NCI-H748 treated with DMSO at 0.1 percent for 48 hours (cell line): ENCODE measurements around the gene MMAB.
"Not testable (repeated sequence)": the region's sequence is repeated elsewhere in the genome, so short reads cannot be mapped to it uniquely, and the experiment has no call there.

Source experiments
- DNase-seq: peaks from one replicate; lab custom pipeline; 2025; lab: John Stamatoyannopoulos, UW

MMAB gene

GRCh38 chr12:109602132-109602531 lies 28.8 kb upstream of the MMAB start:
- DNase-seq = not testable (repeated sequence)

- DNase-seq = no peak
These were observed 28.3 kb upstream of the MMAB start for GRCh38 chr12:109601557-109601956.

GRCh38 chr12:109600995-109601394 lies 27.7 kb upstream of the MMAB start:
- no peak for DNase-seq

DNA sequence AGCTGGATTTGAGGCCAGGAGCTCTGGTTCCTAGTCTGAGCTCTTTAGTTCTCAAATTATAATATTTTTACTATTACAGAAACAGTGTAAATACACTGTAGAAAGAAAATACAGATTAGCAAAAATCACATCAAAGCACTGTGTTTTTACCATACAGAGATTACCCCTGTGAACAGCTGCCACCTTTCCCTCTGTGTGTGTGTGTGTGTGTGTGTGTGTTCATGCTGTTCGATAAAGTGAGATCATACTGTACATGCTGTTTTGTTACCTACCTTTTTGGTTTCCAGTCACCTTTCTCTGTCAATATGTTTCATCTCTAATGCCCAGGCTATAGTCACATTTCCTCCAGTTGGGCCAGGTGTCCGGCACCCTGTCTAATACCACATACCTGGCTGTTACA lies 27.2 kb upstream of the MMAB start:
- no peak for DNase-seq

- no peak for DNase-seq
These were observed 25.8 kb upstream of the MMAB start for GRCh38 chr12:109599087-109599486.

- DNase-seq = no peak
These were observed 25.1 kb upstream of the MMAB start for GRCh38 chr12:109598428-109598854.

- DNase-seq = peak; percentile 66
These were observed 24.6 kb upstream of the MMAB start for GRCh38 chr12:109597795-109598427.

- DNase-seq = no peak
These were observed 24.1 kb upstream of the MMAB start for GRCh38 chr12:109597414-109597794.

DNA sequence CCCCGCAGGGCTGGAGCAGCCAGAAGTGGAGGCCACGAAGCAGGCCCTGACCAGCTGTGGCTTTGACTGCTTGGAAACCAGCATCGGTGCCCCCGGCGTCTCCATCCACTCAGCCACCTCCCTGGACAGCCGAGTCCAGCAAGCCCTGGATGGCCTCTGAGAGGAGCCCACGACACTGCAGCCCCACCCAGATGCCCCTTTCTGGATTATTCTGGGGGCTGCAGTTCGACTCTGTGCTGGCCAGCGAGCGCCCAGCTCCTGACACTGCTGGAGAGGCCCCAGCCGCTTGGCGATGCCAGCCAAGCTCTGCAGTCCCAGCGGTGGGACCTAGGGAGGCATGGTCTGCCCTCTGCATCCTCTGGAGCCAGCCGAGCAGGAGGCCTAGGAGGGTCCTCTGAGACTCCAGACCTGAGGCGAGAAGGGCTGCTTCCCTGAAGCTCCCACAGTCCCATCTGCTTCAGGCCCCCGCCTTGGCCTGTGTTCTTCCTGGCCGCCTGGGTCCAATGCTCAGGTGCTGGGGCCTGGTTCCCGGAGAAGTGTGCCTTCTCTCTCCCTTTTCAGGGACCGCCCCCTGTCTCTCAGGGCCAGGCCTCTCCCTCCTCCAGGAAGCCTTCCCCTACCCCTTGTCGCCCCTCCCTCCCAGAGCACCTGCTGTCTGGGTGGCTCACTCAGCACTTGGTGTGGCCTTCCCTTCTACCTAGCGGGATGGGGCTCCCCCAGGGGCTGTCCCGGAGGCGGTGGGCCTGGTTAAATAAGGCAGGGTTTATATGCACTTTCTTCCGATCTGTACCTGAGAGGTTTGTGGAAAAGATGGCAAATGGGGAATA lies 23.3 kb upstream of the MMAB start:
- no peak for DNase-seq

DNA sequence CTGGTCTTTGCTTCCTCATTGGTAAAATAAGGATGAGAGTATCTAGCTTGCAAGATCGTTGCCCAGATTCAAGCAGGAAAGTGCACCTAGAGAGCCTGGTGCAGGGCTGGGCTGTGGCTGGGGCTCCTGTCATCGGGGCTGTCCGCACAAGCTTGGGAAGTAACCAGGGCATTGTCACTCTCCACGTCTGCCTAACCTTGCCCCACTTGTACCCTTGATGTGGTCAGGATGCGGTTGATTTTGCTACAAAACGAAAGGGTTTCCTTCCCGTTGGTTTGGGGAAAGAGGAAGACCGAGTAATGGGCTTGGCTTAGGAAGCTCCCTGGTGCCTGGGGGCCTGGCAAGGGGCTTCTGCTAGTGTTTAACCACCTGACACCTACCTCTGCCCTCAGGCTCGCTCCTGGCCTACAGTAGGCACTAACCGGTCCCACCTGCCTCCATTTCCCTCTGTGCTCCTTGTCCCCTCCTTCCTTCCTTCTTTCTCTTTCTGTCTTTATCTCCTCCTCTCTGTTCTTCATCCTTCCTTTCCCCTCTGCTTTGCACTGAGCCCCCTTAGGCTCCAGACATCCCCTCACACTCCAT lies 22.1 kb upstream of the MMAB start:
- no peak for DNase-seq

DNA sequence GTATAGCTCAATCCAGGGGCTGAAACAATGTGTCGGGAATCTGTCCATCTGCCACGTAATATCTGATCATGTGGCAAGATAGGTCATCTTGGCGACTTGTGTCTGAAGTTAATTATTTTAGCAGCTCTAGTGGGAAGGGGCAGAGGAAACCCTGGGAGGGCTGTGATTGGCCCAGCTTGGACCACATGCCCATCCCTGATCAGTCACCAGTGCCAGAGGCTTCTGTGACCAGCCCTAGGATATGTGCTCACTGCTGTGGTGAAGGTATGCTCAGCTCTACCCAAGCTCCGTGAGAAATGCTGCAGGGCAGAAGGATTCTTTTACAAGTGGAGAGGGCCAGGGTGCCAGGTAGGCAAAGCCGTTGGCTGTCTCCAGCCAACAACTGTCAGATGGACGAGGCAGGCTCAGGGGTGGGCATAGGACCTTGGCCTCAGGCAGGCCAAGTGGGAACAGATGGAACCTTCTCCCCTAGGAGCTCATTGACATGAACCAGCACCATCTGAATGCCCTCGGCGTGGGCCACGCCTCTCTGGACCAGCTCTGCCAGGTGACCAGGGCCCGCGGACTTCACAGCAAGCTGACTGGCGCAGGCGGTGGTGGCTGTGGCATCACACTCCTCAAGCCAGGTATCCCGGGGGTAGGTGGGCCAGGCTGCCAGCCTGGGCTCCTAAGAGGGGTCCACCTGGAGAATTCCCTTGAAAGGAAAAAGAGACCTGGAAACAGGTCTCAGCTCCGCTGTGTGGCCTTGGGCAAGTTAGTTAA lies 21.4 kb upstream of the MMAB start:
- no peak for DNase-seq

GRCh38 chr12:109592905-109593272 lies 19.6 kb upstream of the MMAB start:
- no peak for DNase-seq

DNA sequence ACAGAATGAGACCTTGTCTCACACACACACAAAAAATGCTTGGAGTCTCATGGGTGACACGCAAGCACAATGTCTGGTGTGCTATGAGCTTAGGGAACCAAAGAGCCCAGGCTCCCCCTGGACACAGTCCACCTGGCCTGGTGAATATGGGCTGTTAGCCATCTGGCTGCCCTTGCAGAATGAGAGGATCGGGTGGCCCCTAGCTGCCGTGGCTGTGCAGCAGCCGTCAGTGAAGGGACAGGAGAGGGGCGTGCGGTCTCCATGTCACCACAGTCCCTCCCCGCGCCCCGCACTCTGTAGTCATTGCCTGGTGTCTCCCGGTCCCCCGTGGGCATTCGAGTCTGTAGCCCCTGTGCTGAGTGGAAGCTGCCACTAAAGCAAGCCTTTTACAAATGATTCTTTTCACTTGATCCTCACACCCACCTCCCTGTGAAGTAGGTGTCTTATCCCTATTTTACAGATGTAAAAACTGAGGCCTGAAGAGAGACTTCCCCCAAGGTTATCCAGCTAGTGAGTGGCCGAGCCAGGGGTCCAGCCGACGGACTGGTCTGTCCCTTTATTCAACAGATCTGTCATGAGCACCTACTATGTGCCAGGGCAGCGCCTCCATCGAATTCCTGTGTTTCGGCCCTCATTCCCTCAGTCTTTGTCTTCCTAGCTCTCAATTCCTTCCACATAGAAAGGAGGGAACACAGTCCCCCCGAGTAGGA lies 19.0 kb upstream of the MMAB start:
- DNase-seq = no peak

GRCh38 chr12:109591041-109591440 lies 17.7 kb upstream of the MMAB start:
- DNase-seq = no peak

GRCh38 chr12:109590566-109590965 lies 17.3 kb upstream of the MMAB start:
- no peak for DNase-seq

- DNase-seq = no peak
These were observed 16.5 kb upstream of the MMAB start for GRCh38 chr12:109589691-109590245.

- no peak for DNase-seq
These were observed 15.9 kb upstream of the MMAB start for GRCh38 chr12:109589240-109589590.

DNA sequence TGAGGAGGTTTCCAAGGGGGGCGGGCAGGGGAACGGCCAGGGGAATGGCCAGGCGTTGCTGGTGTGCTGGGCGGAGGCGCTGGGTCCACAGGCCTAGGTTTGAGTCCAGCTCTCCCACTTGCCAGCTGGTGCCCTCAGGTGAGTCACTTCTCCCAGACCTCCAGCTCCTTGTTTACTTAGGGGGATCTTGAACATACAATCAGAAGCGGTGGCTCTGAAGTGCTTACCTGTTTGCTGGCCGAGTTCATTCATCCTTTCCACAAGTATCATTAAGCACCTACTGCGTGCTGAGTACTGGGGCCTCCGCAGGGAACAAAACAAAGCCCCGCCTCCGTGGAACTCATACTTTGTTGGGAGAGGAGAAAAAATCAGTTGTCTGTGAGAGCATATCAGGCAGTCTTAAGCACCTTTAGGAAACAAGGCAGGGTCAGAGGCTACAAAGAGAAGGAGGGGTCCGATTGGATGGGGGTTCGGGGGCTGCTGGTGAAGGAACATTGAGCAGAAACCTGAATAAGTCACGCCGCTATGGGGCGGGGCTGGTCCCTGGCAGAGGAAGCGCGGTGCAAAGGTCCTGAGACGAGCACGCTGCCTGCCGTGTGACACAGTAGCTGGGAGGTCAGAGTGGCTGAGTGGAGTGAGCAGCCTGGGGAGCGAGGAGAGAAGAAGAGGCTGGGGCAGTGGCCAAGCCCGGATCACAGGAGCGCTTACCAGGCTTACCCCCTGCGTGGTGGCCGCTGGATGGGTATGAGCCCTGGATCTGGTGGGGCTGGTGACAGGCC lies 15.3 kb upstream of the MMAB start:
- DNase-seq = no peak

GRCh38 chr12:109587921-109588320 lies 14.6 kb upstream of the MMAB start:
- no peak for DNase-seq

- peak; percentile 46 for DNase-seq
These were observed 13.3 kb upstream of the MMAB start for GRCh38 chr12:109586385-109587296.
